ENCODE data around the gene ZFP90. TPM values are rescaled to one million over a fixed set of nuclear protein-coding genes. Genes with fewer than 3 reads are reported as not detected.

The ZFP90 gene
- total and polyA plus RNA-seq, 9 of the 15 experiments (the other 6 are each of a cell fraction or from before 2014, with no cell fraction given) = 0.66 to 2.9 (median 2.3) TPM

GRCh38 chr16:68617734-68618133, 78.6 kb downstream of the ZFP90 start:
- Histone ChIP-seq H3K4me1 (replicated peaks in 1 of 2; ENCODE audit: control insufficient read depth in 2 of 2, insufficient read depth in 2 of 2, low read length in 2 of 2) (no peaks in the 10 kb centered on the region), H3K4me2 (ENCODE audit: insufficient read depth, low read length) (no peak overlapping the region), H3K9ac (ENCODE audit: insufficient read depth in 1 of 2, low read depth in 2 of 2, low read length in 2 of 2) (no peak overlapping the region), H4K20me1 (replicated peaks; ENCODE audit: control insufficient read depth, insufficient read depth, low read length) (no peaks in the 10 kb centered on the region), H3K79me2 (ENCODE audit: control insufficient read depth, insufficient read depth, low read length) (no peaks in the 10 kb centered on the region), H3K27ac (ENCODE audit: extremely low read depth, low read depth, low read length) (no peak overlapping the region), H3K27me3 (ENCODE audit: control insufficient read depth in 2 of 2, insufficient read depth in 2 of 2, low read length in 2 of 2) (peaks cover 8 to 21% of the 10 kb centered on the region in 2 experiments; a peak in 4 of 5 replicates), H2AFZ (ENCODE audit: low read depth, low read length) (no peak overlapping the region), H3K36me3 (ENCODE audit: control insufficient read depth, insufficient read depth, low read length) (no peaks in the 10 kb centered on the region), H3K4me3 (no peak overlapping the region), H3K9me1 (ENCODE audit: control insufficient read depth, insufficient read depth, low read length) (no peaks in the 10 kb centered on the region), H3K9me3 (replicated peaks; ENCODE audit: control insufficient read depth, insufficient read depth, low read depth, low read length) (0 out of 2 replicates have a peak, but pooled peaks cover 3% of the 10 kb centered on the region)
- BruUV-seq (replicated peaks) = no TSS peak
- ChIA-PET CTCF (ENCODE audit: low intra/inter-chr PET ratio) (no interaction called here), POLR2A (no interaction called here)
- TF ChIP-seq MAFK (IDR thresholded peaks at IDR 0.05; ENCODE audit: low read length) (no peak), PHF20 (IDR thresholded peaks at IDR 0.05; ENCODE audit: partially characterized antibody) (no peak), MEF2D (tag; conservative IDR thresholded peaks at IDR 0.05; ENCODE audit: low read depth) (no peak), KLF1 (tag; IDR thresholded peaks at IDR 0.05) (no peak), MCM7 (IDR thresholded peaks at IDR 0.05) (no peak), TCFL5 (CRISPR knock-in tag; conservative IDR thresholded peaks at IDR 0.05) (no peak), ZNF75A (CRISPR knock-in tag; IDR thresholded peaks at IDR 0.05) (no peak), RBM22 (IDR thresholded peaks at IDR 0.05; ENCODE audit: low read depth, low read length, poor library complexity, severe bottlenecking) (no peak)
- intact Hi-C loops (cut with micrococcal nuclease) (no loop called here), in situ Hi-C loops (cut with MboI) (no loop called here)
- no peak for DNase-seq (ENCODE audit: extremely low read depth in 1 of 4, low spot score in 3 of 4)
- 4% methylated on average over 7 of the region's 7 CpGs for WGBS (ENCODE audit: insufficient coverage, low coverage, missing lambda C conversion rate)
- FAIRE-seq = no peak
- no peak for ATAC-seq

Small RNA genes within 50 kb of the gene (small RNA-seq; reads per million reads assigned to genes)
- gene RNU4-36P = not detected

Other genes with a start within 250 kb of the ZFP90 start
- gene SLC7A6OS, start 228.3 kb upstream of the ZFP90 start, total RNA-seq (2014; rRNA removed) = 16.5 and 18.7 TPM in 2 replicates
- 17.6 and 17.8 TPM in 2 replicates for gene SLC7A6OS, start 228.3 kb upstream of the ZFP90 start, total RNA-seq (2014; rRNA removed; fragmentation: Illumina TruSeq; extraction: Trizol)
- gene SLC7A6OS, start 228.3 kb upstream of the ZFP90 start, total RNA-seq (2015; rRNA removed; fragmentation: Illumina TruSeq; extraction: Trizol) = 21.1 and 23.6 TPM in 2 replicates
- gene SLC7A6OS, start 228.3 kb upstream of the ZFP90 start, total RNA-seq (2021) = 22.1 and 24.3 TPM in 2 replicates
- 14.0 and 17.2 TPM in 2 replicates for gene SLC7A6OS, start 228.3 kb upstream of the ZFP90 start, polyA plus RNA-seq (2011; rRNA removed)
- gene SLC7A6OS, start 228.3 kb upstream of the ZFP90 start, polyA plus RNA-seq (2014; fragmentation: Illumina TruSeq; extraction: Trizol) = 16.6 and 18.7 TPM in 2 replicates
- 1 to 10 TPM; 2.7 to 4.5 TPM for gene SLC7A6OS, start 228.3 kb upstream of the ZFP90 start, polyA plus RNA-seq (2014; fragmentation: Nextera tagmentation; extraction: Ambion mirVana)
- gene SLC7A6OS, start 228.3 kb upstream of the ZFP90 start, polyA plus RNA-seq (2014; rRNA removed) = 15.5 and 25.3 TPM in 2 replicates
- gene PRMT7, start 228.3 kb upstream of the ZFP90 start, total RNA-seq (2014; rRNA removed) = 78.3 and 90.2 TPM in 2 replicates
- 48.0 and 56.7 TPM in 2 replicates for gene PRMT7, start 228.3 kb upstream of the ZFP90 start, total RNA-seq (2014; rRNA removed; fragmentation: Illumina TruSeq; extraction: Trizol)
- 69.7 and 73.1 TPM in 2 replicates for gene PRMT7, start 228.3 kb upstream of the ZFP90 start, total RNA-seq (2015; rRNA removed; fragmentation: Illumina TruSeq; extraction: Trizol)
- 78.6 and 79.4 TPM in 2 replicates for gene PRMT7, start 228.3 kb upstream of the ZFP90 start, total RNA-seq (2021)
- gene PRMT7, start 228.3 kb upstream of the ZFP90 start, polyA plus RNA-seq (2011; rRNA removed) = 69.9 and 74.1 TPM in 2 replicates
- gene PRMT7, start 228.3 kb upstream of the ZFP90 start, polyA plus RNA-seq (2014; fragmentation: Illumina TruSeq; extraction: Trizol) = 66.6 and 85.9 TPM in 2 replicates
- gene PRMT7, start 228.3 kb upstream of the ZFP90 start, polyA plus RNA-seq (2014; fragmentation: Nextera tagmentation; extraction: Ambion mirVana) = 10 to 100 TPM in 1 of 2 experiments, 1 to 10 TPM in 1; 6.4 to 12.6 TPM
- 83.7 and 88.8 TPM in 2 replicates for gene PRMT7, start 228.3 kb upstream of the ZFP90 start, polyA plus RNA-seq (2014; rRNA removed)
- 0.64 and 1.2 TPM in 2 replicates for gene SMPD3, start 90.8 kb upstream of the ZFP90 start, total RNA-seq (2014; rRNA removed)
- 0.11 TPM in 1 of 2 replicates, not detected in the other for gene SMPD3, start 90.8 kb upstream of the ZFP90 start, total RNA-seq (2014; rRNA removed; fragmentation: Illumina TruSeq; extraction: Trizol)
- gene SMPD3, start 90.8 kb upstream of the ZFP90 start, total RNA-seq (2015; rRNA removed; fragmentation: Illumina TruSeq; extraction: Trizol) = 0.23 and 0.72 TPM in 2 replicates
- 0.94 and 1.2 TPM in 2 replicates for gene SMPD3, start 90.8 kb upstream of the ZFP90 start, total RNA-seq (2021)
- 0.12 and 0.18 TPM in 2 replicates for gene SMPD3, start 90.8 kb upstream of the ZFP90 start, polyA plus RNA-seq (2011; rRNA removed)
- gene SMPD3, start 90.8 kb upstream of the ZFP90 start, polyA plus RNA-seq (2014; fragmentation: Illumina TruSeq; extraction: Trizol) = 0.12 and 1.00 TPM in 2 replicates
- gene SMPD3, start 90.8 kb upstream of the ZFP90 start, polyA plus RNA-seq (2014; fragmentation: Nextera tagmentation; extraction: Ambion mirVana) = under 1 TPM; 0.03 to 0.08 TPM
- gene SMPD3, start 90.8 kb upstream of the ZFP90 start, polyA plus RNA-seq (2014; rRNA removed) = 0.19 and 0.42 TPM in 2 replicates
- not detected in 2 replicates for gene CDH3, start 106.0 kb downstream of the ZFP90 start, total RNA-seq (2014; rRNA removed)
- gene CDH3, start 106.0 kb downstream of the ZFP90 start, total RNA-seq (2014; rRNA removed; fragmentation: Illumina TruSeq; extraction: Trizol) = not detected in 2 replicates
- gene CDH3, start 106.0 kb downstream of the ZFP90 start, total RNA-seq (2015; rRNA removed; fragmentation: Illumina TruSeq; extraction: Trizol) = not detected in 2 replicates
- 0.09 and 0.16 TPM in 2 replicates for gene CDH3, start 106.0 kb downstream of the ZFP90 start, total RNA-seq (2021)
- gene CDH3, start 106.0 kb downstream of the ZFP90 start, polyA plus RNA-seq (2011; rRNA removed) = 0.06 TPM in 1 of 2 replicates, not detected in the other
- gene CDH3, start 106.0 kb downstream of the ZFP90 start, polyA plus RNA-seq (2014; fragmentation: Illumina TruSeq; extraction: Trizol) = not detected in 2 replicates
- not detected for gene CDH3, start 106.0 kb downstream of the ZFP90 start, polyA plus RNA-seq (2014; fragmentation: Nextera tagmentation; extraction: Ambion mirVana)
- gene CDH3, start 106.0 kb downstream of the ZFP90 start, polyA plus RNA-seq (2014; rRNA removed) = not detected in 2 replicates
- gene CDH1, start 198.0 kb downstream of the ZFP90 start, total RNA-seq (2014; rRNA removed) = not detected in 2 replicates
- gene CDH1, start 198.0 kb downstream of the ZFP90 start, total RNA-seq (2014; rRNA removed; fragmentation: Illumina TruSeq; extraction: Trizol) = not detected in 2 replicates
- gene CDH1, start 198.0 kb downstream of the ZFP90 start, total RNA-seq (2015; rRNA removed; fragmentation: Illumina TruSeq; extraction: Trizol) = 0.60 TPM in 1 of 2 replicates, not detected in the other
- 0.69 and 0.76 TPM in 2 replicates for gene CDH1, start 198.0 kb downstream of the ZFP90 start, total RNA-seq (2021)
- not detected in 2 replicates for gene CDH1, start 198.0 kb downstream of the ZFP90 start, polyA plus RNA-seq (2011; rRNA removed)
- gene CDH1, start 198.0 kb downstream of the ZFP90 start, polyA plus RNA-seq (2014; fragmentation: Illumina TruSeq; extraction: Trizol) = not detected in 2 replicates
- gene CDH1, start 198.0 kb downstream of the ZFP90 start, polyA plus RNA-seq (2014; fragmentation: Nextera tagmentation; extraction: Ambion mirVana) = under 1 TPM in 1 of 2 experiments, not detected in 1; 0.01 TPM
- gene CDH1, start 198.0 kb downstream of the ZFP90 start, polyA plus RNA-seq (2014; rRNA removed) = not detected in 2 replicates

Measured in K562 (cell line).